Activated CD4-positive, alpha-beta T cell treated with anti-CD3 and anti-CD28 coated beads, Interleukin-2, amount 50 U/mL, for 4 hours (primary cell): ENCODE results near the gene SNX12.
"Not testable (repeated sequence)": the region's sequence is repeated elsewhere in the genome, so short reads cannot be mapped to it uniquely, and the experiment has no call there.

ENCODE experiments used
- DNase-seq, 2 experiments: peaks; one replicate each; pipeline ENCODE4 v3.0.0-alpha.2; 2020

SNX12 gene

DNA sequence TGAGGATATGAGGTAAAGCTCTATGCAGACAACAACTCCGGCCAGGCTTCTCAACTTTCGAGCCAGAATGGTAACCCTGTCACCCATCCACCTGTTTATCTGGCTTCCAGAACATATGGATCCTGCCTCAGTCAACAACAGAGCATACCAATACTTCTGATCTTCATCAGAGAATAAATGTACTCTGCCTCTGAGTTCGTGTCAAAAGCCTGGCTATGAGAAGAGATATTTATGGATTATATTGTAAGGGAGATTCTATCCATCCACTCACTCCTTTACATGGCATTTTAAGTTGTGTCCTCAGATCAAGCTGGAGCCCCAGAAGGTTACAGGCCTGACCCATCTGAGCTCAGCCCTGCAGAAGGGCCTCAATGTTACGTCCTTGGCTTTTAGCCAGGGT is 17.8 kb upstream of the SNX12 start:
- no peak for DNase-seq

DNA sequence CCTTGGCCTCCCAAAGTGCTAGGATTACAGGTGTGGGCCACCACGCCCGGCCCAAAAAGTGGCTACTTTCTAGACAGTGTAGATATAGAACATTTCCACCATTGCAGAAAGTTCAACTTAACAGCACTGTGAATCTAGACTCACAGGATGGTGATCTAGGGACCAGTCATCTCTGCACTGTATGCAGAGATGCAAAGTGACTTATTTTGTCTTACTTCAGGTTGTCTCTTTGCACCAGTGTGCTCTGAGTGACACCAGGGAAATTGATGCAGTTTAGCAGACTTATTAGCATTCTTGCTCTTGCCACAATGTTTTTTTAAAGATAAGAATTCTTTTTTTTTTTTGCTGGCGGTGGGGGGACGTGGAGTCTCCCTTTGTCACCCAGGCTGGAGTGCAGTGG is 14.7 kb upstream of the SNX12 start:
- DNase-seq: no peak

DNA sequence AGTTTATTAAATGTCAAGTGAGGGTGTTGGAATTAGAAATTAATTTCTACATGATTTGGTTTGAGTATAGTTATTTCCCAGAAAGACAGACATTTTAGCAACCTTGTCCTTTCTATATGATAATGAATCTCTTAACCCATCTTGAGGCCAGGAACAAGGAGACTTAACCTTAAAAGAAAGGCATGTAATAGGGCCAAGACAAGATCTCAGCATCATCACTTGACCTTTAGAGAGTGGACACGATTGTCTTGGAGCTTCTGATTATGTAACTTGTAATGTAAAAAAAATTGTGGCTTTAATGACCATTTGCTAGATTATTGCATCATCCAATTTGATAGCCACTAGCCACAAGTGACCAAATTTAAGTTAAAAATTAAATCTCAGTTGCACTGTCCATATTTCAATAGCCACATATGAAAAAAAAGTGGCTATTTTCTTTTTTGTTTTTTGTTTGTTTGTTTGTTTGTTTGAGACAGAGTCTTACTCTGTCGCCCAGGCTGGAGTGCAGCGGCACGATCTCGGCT is 14.1 kb upstream of the SNX12 start:
- DNase-seq: no peak

DNA sequence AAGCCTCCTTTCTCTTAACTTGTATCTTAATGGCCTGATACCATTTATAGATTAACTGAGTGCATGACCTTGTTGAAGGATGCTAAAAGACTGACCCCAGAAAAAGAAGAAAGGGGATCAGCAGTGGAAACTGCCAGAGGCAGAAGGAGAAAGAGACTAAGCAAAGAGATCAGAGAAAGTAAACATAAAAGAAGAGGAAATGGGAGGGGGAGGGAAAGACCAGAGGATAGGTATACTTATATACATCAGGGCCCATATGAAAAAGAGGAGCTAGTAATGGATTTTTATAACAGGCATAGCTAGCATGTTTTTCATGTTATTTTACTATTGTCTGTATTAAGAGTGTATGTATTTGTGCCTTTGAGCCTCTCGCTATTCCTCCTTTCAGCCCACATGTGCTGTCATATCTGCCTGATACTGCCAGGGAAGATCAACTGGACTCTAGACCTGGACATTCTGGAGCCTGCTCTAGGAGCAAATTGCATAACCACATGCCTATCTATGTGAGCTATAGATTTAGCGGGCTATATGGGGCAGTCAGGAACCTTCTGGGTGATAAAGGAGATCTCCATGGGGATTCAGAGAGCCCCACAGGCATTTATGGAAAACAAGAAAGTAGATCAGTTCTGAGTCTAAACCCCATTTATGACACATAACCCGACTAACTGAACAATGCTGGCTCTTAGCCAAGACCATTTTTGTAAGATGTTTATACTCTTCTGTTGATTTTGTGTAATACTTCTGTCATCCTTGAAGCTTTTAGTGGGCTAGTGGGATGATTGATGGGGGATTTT is 13.4 kb upstream of the SNX12 start:
- DNase-seq: no peak

DNA sequence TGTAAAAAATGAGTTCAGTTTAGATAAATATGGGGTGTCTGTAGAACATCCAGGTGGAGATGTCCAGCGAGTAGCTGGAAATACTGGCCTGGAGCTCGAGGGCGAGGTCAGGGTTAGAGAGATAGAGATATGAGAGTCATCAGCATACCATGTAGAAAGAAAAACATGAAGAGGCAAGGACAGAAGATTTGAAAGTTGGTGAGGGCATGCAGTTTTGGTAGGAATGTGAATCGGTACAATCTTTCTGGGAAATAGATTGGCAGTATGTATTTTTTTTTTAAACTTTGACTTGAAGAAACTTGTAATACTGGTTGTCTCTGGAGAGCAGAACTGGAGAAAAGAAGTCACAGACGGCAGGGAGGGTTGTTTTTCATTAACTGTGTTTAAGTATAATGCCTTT is 2.4 kb upstream of the SNX12 start:
- DNase-seq: no peak

DNA sequence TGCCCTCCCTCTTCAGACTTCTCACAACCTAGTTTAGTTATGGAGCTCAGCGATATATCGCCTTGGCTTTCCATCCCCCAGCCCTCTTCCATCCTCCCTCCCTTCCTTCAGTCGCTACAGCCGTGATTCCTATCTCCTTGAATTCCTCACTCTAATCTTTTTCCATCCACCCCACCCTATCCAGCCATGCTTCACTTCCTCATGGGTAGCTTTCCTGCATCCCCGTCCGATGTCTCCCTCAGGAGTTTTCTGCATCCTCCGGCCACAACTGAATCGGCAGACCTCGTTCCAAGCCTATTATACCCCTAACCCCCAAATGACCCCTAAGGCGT is 456 bp downstream of the SNX12 start:
- DNase-seq: no peak

DNA sequence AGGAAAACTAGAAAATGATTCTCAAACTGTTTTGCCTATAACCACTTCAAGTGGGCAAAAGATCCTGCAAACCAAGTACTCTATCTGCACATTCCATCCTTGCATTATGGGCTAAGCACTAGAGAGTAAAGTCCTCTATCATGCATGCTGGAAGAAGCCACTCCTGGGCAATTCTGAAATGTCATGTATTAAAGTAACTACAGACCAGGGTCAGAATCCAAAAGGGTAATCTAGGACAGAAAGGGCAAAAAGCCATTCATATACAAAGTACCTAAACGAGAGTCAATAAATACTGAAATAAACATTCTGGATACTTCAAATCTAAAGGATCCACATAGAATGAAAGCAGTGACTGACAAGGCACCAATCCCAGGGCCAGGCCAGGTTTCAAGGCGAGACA is 1.0 kb downstream of the SNX12 start:
- no peak for DNase-seq

DNA sequence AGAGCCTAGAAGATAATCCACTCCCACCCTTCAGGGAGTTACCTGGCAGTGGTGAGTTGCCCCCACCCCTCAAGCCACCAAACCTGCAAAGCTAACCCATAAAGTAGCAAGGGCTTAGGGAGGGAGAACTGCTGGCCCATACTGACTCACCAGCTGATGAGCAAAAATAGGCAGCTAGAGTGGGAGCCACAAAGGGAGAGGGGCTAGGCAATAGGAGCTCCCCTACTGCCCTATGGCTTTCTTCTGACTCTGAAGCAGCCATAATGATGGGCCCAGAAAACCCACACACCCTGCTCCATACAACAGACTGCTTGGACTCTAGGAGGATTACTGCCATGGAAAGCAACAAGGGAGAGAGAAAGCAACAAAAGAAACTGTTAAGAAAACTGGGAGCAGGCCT is 8.0 kb downstream of the SNX12 start:
- DNase-seq: no peak

DNA sequence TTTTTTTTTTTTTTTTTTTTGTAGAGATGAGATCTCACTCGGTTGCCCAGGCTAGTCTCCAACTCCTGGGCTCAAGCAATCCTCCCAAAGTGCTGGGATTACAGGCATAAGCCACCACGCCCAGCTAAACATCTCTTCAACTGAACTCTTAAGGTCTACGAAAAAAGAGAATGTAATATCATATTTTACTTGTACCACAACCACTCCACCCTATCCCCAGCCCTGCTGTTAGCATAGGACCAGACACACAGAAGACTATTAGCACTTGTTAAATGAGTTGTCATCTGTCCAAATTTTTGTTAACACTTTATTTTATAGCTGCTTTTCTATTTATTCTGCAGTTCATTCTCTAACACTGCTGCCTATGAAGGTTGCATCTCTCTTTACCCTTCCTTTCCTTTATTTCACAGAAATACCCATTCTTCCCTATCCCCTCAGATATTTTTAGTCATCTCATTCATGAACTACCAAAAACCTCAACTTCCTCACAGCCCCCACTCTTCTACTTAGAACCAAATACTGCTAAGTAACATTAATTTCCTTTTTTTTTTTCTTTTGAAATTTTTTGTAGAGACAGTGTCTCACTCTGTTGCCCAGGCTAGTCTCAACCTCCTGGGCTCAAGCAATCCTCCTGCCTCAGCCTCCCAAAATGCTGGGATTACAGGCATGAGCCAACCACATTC is 10.1 kb downstream of the SNX12 start:
- DNase-seq: no peak

DNA sequence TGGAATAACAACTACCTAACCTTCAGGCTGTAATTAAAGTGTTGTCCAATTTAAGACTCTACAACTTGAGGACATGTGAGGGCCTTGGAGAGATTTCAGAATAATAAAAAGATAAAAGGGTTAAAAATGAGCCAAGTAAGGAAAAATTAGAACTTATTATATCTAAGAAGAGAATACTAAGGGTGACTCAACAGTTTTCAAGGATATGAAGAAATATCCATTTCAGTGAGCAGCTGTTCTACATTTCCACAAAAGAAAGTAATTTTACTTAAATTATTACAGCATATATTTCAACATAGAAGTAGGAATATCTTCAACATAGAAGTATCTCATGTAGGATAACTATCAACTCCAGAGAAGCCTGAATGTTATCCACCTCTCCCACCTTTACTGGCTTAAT is 11.3 kb downstream of the SNX12 start:
- DNase-seq: no peak

DNA sequence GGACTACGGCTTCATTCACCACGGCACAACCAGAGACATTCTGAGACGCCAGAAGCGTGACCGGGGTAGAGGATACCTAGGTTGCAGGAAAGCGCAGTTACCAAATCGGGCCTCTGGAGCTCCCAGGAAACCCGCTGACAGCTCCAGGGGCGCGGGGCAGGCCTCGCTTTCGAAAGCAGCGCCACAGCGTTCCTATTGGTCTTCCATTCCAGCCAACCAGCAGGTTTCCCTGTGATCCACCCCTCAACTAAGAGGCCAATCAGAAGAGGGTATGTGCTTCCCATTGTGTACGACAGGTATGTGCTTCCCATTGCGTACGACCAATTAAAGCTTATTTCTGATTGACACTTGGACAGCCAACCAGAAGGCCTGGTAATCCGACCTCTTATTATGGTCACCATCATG is 14.9 kb downstream of the SNX12 start:
- DNase-seq: no peak

DNA sequence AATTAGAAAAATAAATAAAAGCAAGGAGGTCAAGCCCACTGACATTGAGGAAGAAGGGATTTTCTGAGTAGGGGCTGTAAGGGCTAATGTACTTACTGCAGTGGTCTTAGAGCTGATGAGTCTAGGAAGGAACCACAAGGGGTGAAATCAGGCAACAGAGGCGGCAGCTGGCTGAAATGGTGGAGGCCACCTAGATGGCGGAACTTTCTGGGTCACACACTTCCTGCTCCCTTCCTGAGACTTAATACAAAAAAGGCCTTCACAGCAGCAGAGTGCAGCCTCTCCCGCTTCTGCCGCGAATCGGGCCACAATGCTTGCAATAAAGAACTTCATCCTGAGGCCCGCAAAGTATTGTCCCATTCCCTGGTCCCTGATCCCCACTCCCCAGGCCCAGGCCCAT is 15.4 kb downstream of the SNX12 start:
- no peak for DNase-seq

DNA sequence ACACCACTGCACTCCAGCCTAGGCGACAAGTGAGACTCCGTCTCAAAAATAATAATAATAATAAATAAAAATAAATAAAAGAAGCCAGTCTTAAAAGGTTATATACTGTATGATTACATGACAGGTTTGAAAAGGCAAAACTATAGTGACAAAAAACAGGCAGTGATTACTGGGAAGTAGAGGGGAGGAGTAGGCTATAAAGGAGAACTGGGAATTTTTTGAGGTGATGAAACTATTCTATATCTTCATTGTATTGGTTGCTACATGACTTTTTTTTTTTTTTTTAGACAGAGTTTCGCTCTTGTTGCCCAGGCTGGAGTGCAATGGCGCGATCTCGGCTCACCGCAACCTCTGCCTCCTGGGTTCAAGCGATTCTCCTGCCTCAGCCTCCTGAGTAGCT is 20.2 kb downstream of the SNX12 start:
- DNase-seq: not testable (repeated sequence)

DNA sequence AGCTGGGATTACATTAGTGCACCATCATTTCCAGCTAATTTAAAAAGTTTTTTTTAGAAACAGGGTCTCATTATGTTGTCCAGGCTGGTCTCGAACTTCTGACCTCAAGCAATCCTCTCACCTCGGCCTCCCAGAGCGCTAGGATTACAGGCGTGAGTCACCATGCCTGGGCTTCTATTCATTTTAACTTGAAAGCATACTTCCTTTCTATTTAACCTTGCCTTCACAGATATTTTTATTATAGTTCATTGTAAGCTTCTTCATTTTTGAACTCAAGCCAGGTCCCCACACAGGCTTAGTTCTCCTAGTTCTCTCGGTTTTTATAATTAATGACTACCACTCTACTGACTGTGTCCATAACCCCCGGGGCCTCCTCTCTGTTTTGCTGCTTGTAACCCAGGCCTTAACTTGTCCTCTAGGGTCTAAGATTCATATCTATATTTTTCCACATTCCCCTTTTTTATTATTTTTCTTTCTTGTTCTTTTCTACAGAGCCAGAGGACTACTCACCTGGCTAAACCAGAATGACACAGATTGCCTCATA is 50.7 kb downstream of the SNX12 start:
- DNase-seq: no peak
